ENCODE data around the gene SMIM7.

The SMIM7 gene

GRCh38 chr19:16659832-16660708, at the start of gene SMIM7:
Gene SMIM7, minus strand, starts transcription at chr19:16660144. Its CDS starts 34 bp downstream, at chr19:16660110.
- Histone ChIP-seq H3K27ac (ENCODE audit: low read depth, low read length) (peak within 1 kb of the TSS; percentile 84), H3K79me2 (ENCODE audit: control insufficient read depth, insufficient read depth, low read length, unreplicated experiment) (peaks cover 16% of the 10 kb centered on the region), H3K27me3 (ENCODE audit: insufficient read depth, low read length) (no peaks in the 10 kb centered on the region), H3K36me3 (ENCODE audit: insufficient read depth, low read length) (no peaks in the 10 kb centered on the region), H3K4me1 (ENCODE audit: control insufficient read depth, insufficient read depth, low read length, unreplicated experiment) (peaks cover 5% of the 10 kb centered on the region), H3K4me3 (ENCODE audit: low read depth, low read length) (peak within 1 kb of the TSS; percentile 99), H2AFZ (ENCODE audit: low read length, unreplicated experiment) (peak within 1 kb of the TSS; percentile 91)

DNA sequence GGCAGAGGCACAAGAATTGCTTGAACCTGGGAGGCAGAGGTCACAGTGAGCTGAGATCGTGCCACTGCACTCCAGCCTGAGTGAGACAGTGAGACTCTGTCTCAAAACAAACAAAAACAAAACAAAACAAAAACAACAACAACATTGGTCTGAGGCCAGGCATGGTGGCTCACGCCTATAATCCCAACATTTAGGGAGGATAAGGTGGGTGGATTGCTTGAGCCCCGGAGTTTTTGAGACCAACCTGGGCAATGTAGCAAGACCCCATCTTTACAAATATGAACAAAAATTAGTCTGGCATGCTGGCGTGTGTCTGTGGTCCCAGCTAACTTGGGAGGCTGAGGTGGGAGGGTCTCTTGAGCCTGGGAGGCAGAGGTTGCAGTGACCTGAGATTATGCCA, 43.7 kb upstream of the SMIM7 start:
- H3K4me3 ChIP-seq (ENCODE audit: low read depth, low read length), result no peak overlapping the region
- H3K36me3 ChIP-seq (ENCODE audit: insufficient read depth, low read length), result no peaks in the 10 kb centered on the region
- H3K4me1 ChIP-seq (ENCODE audit: control insufficient read depth, insufficient read depth, low read length, unreplicated experiment), result no peaks in the 10 kb centered on the region
- H2AFZ ChIP-seq (ENCODE audit: low read length, unreplicated experiment), result no peak overlapping the region
- H3K79me2 ChIP-seq (ENCODE audit: control insufficient read depth, insufficient read depth, low read length, unreplicated experiment), result no peaks in the 10 kb centered on the region
- H3K27me3 ChIP-seq (ENCODE audit: insufficient read depth, low read length), result peaks cover 5% of the 10 kb centered on the region
- no peak overlapping the region for H3K27ac ChIP-seq (ENCODE audit: low read depth, low read length)

- no peak overlapping the region for H3K4me3 ChIP-seq (ENCODE audit: low read depth, low read length)
- H3K4me1 ChIP-seq (ENCODE audit: control insufficient read depth, insufficient read depth, low read length, unreplicated experiment), result no peaks in the 10 kb centered on the region
- H3K27ac ChIP-seq (ENCODE audit: low read depth, low read length), result no peak overlapping the region
- peaks cover 12% of the 10 kb centered on the region for H3K27me3 ChIP-seq (ENCODE audit: insufficient read depth, low read length)
- no peak overlapping the region for H2AFZ ChIP-seq (ENCODE audit: low read length, unreplicated experiment)
- H3K79me2 ChIP-seq (ENCODE audit: control insufficient read depth, insufficient read depth, low read length, unreplicated experiment), result no peaks in the 10 kb centered on the region
- H3K36me3 ChIP-seq (ENCODE audit: insufficient read depth, low read length), result no peaks in the 10 kb centered on the region
Measured at GRCh38 chr19:16702123-16702522, 42.2 kb upstream of the SMIM7 start.

- H3K4me1 ChIP-seq (ENCODE audit: control insufficient read depth, insufficient read depth, low read length, unreplicated experiment), result no peaks in the 10 kb centered on the region
- H3K27me3 ChIP-seq (ENCODE audit: insufficient read depth, low read length), result peaks cover 12% of the 10 kb centered on the region
- no peak overlapping the region for H3K4me3 ChIP-seq (ENCODE audit: low read depth, low read length)
- H2AFZ ChIP-seq (ENCODE audit: low read length, unreplicated experiment), result no peak overlapping the region
- no peaks in the 10 kb centered on the region for H3K79me2 ChIP-seq (ENCODE audit: control insufficient read depth, insufficient read depth, low read length, unreplicated experiment)
- H3K36me3 ChIP-seq (ENCODE audit: insufficient read depth, low read length), result no peaks in the 10 kb centered on the region
- H3K27ac ChIP-seq (ENCODE audit: low read depth, low read length), result no peak overlapping the region
Measured at GRCh38 chr19:16698914-16699313, 39.0 kb upstream of the SMIM7 start.

- H3K79me2 ChIP-seq (ENCODE audit: control insufficient read depth, insufficient read depth, low read length, unreplicated experiment), result no peaks in the 10 kb centered on the region
- H3K36me3 ChIP-seq (ENCODE audit: insufficient read depth, low read length), result no peaks in the 10 kb centered on the region
- H2AFZ ChIP-seq (ENCODE audit: low read length, unreplicated experiment), result no peak overlapping the region
- H3K4me3 ChIP-seq (ENCODE audit: low read depth, low read length), result no peak overlapping the region
- H3K4me1 ChIP-seq (ENCODE audit: control insufficient read depth, insufficient read depth, low read length, unreplicated experiment), result no peaks in the 10 kb centered on the region
- no peaks in the 10 kb centered on the region for H3K27me3 ChIP-seq (ENCODE audit: insufficient read depth, low read length)
- H3K27ac ChIP-seq (ENCODE audit: low read depth, low read length), result no peak overlapping the region
Measured at GRCh38 chr19:16688084-16688483, 28.1 kb upstream of the SMIM7 start.

DNA sequence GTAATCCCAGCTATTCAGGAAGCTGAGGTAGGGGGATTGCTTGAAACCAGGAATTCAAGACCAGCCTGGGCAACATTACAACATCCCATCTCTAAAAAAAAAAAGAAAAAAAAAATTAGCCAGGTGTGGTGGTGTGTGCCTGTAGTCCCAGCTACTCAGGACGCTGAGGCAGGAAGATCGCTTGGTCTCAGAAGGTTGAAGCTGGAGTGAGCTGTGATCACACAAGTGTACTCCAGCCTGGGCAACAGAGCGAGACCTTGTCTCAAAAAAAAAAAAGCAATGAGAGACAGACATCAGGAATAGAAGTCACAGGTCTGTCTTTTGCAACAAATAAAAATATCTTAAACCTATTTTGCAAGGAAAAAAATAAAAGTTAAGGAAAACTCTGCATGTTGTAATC, 24.3 kb upstream of the SMIM7 start:
- no peaks in the 10 kb centered on the region for H3K27me3 ChIP-seq (ENCODE audit: insufficient read depth, low read length)
- no peaks in the 10 kb centered on the region for H3K4me1 ChIP-seq (ENCODE audit: control insufficient read depth, insufficient read depth, low read length, unreplicated experiment)
- no peak overlapping the region for H2AFZ ChIP-seq (ENCODE audit: low read length, unreplicated experiment)
- H3K79me2 ChIP-seq (ENCODE audit: control insufficient read depth, insufficient read depth, low read length, unreplicated experiment), result no peaks in the 10 kb centered on the region
- no peak overlapping the region for H3K27ac ChIP-seq (ENCODE audit: low read depth, low read length)
- peaks cover 3% of the 10 kb centered on the region; the same call in 1 of the 2 replicates for H3K36me3 ChIP-seq (ENCODE audit: insufficient read depth, low read length)
- H3K4me3 ChIP-seq (ENCODE audit: low read depth, low read length), result no peak overlapping the region

DNA sequence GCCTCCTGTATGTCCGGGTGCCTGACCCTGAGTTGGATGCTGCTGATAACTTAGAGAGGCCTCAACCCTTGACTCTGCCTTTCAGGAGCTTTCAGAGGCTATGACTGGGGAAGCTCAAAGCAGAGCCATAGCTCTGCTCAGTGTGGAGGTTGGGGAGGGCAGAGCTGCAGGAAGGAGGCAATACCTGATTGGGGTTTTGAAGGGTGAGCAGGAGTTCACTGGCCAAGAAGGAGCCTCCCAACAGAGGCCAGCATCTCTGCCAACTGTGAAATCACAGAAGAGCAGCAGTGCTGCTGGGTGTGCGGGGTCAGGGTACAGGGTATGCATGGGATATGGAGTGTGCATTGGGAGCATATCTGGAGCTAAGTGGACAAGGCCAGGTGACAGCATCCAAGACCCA, 22.6 kb upstream of the SMIM7 start:
- Histone ChIP-seq H3K4me3 (ENCODE audit: low read depth, low read length) (no peak overlapping the region), H3K27me3 (ENCODE audit: insufficient read depth, low read length) (no peaks in the 10 kb centered on the region), H3K36me3 (ENCODE audit: insufficient read depth, low read length) (peaks cover 3% of the 10 kb centered on the region; the same call in 1 of the 2 replicates), H2AFZ (ENCODE audit: low read length, unreplicated experiment) (no peak overlapping the region), H3K27ac (ENCODE audit: low read depth, low read length) (no peak overlapping the region), H3K79me2 (ENCODE audit: control insufficient read depth, insufficient read depth, low read length, unreplicated experiment) (no peaks in the 10 kb centered on the region), H3K4me1 (ENCODE audit: control insufficient read depth, insufficient read depth, low read length, unreplicated experiment) (no peaks in the 10 kb centered on the region)

DNA sequence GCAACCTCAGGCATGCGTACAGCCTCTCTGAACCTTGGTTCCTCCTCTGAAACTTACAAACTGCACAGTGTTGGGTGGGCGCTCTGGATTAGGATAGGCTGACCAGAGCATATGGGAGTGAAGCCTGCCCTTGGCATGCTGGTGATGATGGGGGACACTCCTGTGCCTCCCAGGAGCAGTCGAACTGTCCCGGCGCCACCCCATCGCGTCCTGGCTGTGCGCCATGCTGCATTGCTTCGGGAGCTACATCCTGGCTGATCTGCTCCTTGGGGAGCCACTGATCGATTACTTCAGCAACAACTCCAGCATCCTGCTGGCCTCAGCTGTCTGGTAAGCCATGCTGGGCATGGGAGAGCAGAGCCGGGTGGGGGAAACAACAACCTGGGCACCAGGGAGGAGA, 19.9 kb upstream of the SMIM7 start:
- no peak overlapping the region for H3K27ac ChIP-seq (ENCODE audit: low read depth, low read length)

DNA sequence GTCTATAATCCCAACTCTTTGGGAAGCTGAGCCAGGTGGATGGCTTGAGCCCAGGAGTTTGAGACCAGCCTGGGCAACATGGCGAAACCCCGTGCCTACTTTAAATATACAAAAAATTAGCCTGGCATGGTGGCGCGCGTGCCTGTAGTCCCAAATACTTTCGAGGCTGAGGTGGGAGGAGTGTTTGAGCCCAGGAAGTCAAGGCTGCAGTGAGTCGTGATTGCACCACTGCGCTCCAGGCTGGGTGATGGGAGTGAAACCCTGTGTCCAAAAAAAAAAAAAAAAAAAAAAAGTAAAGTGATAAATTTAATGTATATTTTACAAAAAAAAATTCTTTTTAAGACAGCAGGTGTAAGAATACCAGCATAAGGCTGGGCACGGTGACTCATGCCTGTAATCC, 18.6 kb upstream of the SMIM7 start:
- H3K4me3 ChIP-seq (ENCODE audit: low read depth, low read length), result no peak overlapping the region
- H2AFZ ChIP-seq (ENCODE audit: low read length, unreplicated experiment), result no peak overlapping the region
- no peaks in the 10 kb centered on the region for H3K4me1 ChIP-seq (ENCODE audit: control insufficient read depth, insufficient read depth, low read length, unreplicated experiment)
- H3K27ac ChIP-seq (ENCODE audit: low read depth, low read length), result no peak overlapping the region
- no peaks in the 10 kb centered on the region for H3K79me2 ChIP-seq (ENCODE audit: control insufficient read depth, insufficient read depth, low read length, unreplicated experiment)
- peaks cover 3% of the 10 kb centered on the region; the same call in 1 of the 2 replicates for H3K36me3 ChIP-seq (ENCODE audit: insufficient read depth, low read length)
- no peaks in the 10 kb centered on the region for H3K27me3 ChIP-seq (ENCODE audit: insufficient read depth, low read length)

More for the DNA sequence above, 19.9 kb upstream of the SMIM7 start:
- Histone ChIP-seq H3K79me2 (ENCODE audit: control insufficient read depth, insufficient read depth, low read length, unreplicated experiment) (no peaks in the 10 kb centered on the region), H3K27me3 (ENCODE audit: insufficient read depth, low read length) (no peaks in the 10 kb centered on the region), H3K4me3 (ENCODE audit: low read depth, low read length) (no peak overlapping the region), H3K36me3 (ENCODE audit: insufficient read depth, low read length) (peaks cover 3% of the 10 kb centered on the region; the same call in 1 of the 2 replicates), H2AFZ (ENCODE audit: low read length, unreplicated experiment) (no peak overlapping the region), H3K4me1 (ENCODE audit: control insufficient read depth, insufficient read depth, low read length, unreplicated experiment) (no peaks in the 10 kb centered on the region)

- Histone ChIP-seq H3K4me3 (ENCODE audit: low read depth, low read length) (no peak overlapping the region), H3K27me3 (ENCODE audit: insufficient read depth, low read length) (no peaks in the 10 kb centered on the region), H3K36me3 (ENCODE audit: insufficient read depth, low read length) (peaks cover 3% of the 10 kb centered on the region; the same call in 1 of the 2 replicates), H3K4me1 (ENCODE audit: control insufficient read depth, insufficient read depth, low read length, unreplicated experiment) (no peaks in the 10 kb centered on the region), H3K79me2 (ENCODE audit: control insufficient read depth, insufficient read depth, low read length, unreplicated experiment) (no peaks in the 10 kb centered on the region), H3K27ac (ENCODE audit: low read depth, low read length) (no peak overlapping the region), H2AFZ (ENCODE audit: low read length, unreplicated experiment) (no peak overlapping the region)
Measured at GRCh38 chr19:16677055-16677454, 17.1 kb upstream of the SMIM7 start.
